Mesendoderm (in vitro differentiated cells): ENCODE results near the gene KEL.

Source experiments
- DNase-seq: peaks from one replicate; pipeline ENCODE4 v3.0.0; 2013
- H2AK5ac ChIP-seq: 2 replicates; pipeline ENCODE4 v1.6.1; 2013; ENCODE audit warnings: low read length, inconsistent platforms
- H2BK120ac ChIP-seq: 2 replicates; pipeline ENCODE4 v1.6.1; 2013; ENCODE audit warnings: low read depth, mild to moderate bottlenecking, low read length, moderate library complexity, mixed read lengths
- H2BK15ac ChIP-seq: replicated peaks from 2 replicates; pipeline ENCODE4 v1.6.1; 2013; ENCODE audit warnings: low read depth, mild to moderate bottlenecking, moderate library complexity
- H2BK5ac ChIP-seq: 2 replicates; pipeline ENCODE4 v1.6.1; 2013; ENCODE audit warnings: low read length, inconsistent platforms
- H3K18ac ChIP-seq: 2 replicates; pipeline ENCODE4 v1.6.1; 2013; ENCODE audit warnings: mild to moderate bottlenecking, low read length, mixed read lengths
- H3K23ac ChIP-seq: one replicate; pipeline ENCODE4 v1.6.1; 2013; ENCODE audit warnings: low read length
- H3K27ac ChIP-seq: 2 replicates; pipeline ENCODE4 v1.5.1; 2013; ENCODE audit warnings: low read depth, mild to moderate bottlenecking, inconsistent platforms, low read length, moderate library complexity
- H3K27me3 ChIP-seq: 2 replicates; pipeline ENCODE4 v1.6.1; 2013; ENCODE audit warnings: low read length, control low read depth, mild to moderate bottlenecking, inconsistent platforms; ENCODE audit not compliant: insufficient read depth, poor library complexity
- H3K36me3 ChIP-seq: 2 replicates; pipeline ENCODE4 v1.6.1; 2013; ENCODE audit warnings: low read length, inconsistent platforms; ENCODE audit not compliant: control insufficient read depth, insufficient read depth
- H3K4ac ChIP-seq: one replicate; pipeline ENCODE4 v1.6.1; 2013; ENCODE audit warnings: low read depth, mild to moderate bottlenecking, low read length, moderate library complexity
- H3K4me1 ChIP-seq: 2 replicates; pipeline ENCODE4 v1.6.1; 2013; ENCODE audit warnings: low read depth, low read length, inconsistent platforms; ENCODE audit not compliant: control insufficient read depth
- H3K4me2 ChIP-seq: 2 replicates; pipeline ENCODE4 v1.6.1; 2013; ENCODE audit warnings: low read length
- H3K4me3 ChIP-seq: 2 replicates; pipeline ENCODE4 v1.5.1; 2013; ENCODE audit warnings: mild to moderate bottlenecking, low read length
- H3K56ac ChIP-seq: one replicate; pipeline ENCODE4 v1.6.1; 2013; ENCODE audit warnings: low read length
- H3K79me1 ChIP-seq: 2 replicates; pipeline ENCODE4 v1.6.1; 2013; ENCODE audit warnings: low read length, inconsistent platforms
- H3K79me2 ChIP-seq: 2 replicates; pipeline ENCODE4 v1.6.1; 2013; ENCODE audit warnings: mild to moderate bottlenecking, low read length; ENCODE audit not compliant: control insufficient read depth, insufficient read depth
- H3K9ac ChIP-seq: 2 replicates; pipeline ENCODE4 v1.6.1; 2013; ENCODE audit warnings: low read length, inconsistent platforms
- H4K5ac ChIP-seq: one replicate; pipeline ENCODE4 v1.6.1; 2013; ENCODE audit warnings: low read length
- H4K8ac ChIP-seq: one replicate; pipeline ENCODE4 v1.6.1; 2013; ENCODE audit warnings: low read depth, mild to moderate bottlenecking, control low read depth, low read length, moderate library complexity
- WGBS: extraction: QIAGEN DNeasy Blood & Tissue Kit; methylation state at CpG from one replicate; pipeline ENCODE4 v1.1.7; 2013; ENCODE audit warnings: low lambda C conversion rate, missing lambda C conversion rate; ENCODE audit not compliant: insufficient coverage; ENCODE audit errors: extremely low coverage; 5-methylcytosine and 5-hydroxymethylcytosine counted together

KEL gene

DNA sequence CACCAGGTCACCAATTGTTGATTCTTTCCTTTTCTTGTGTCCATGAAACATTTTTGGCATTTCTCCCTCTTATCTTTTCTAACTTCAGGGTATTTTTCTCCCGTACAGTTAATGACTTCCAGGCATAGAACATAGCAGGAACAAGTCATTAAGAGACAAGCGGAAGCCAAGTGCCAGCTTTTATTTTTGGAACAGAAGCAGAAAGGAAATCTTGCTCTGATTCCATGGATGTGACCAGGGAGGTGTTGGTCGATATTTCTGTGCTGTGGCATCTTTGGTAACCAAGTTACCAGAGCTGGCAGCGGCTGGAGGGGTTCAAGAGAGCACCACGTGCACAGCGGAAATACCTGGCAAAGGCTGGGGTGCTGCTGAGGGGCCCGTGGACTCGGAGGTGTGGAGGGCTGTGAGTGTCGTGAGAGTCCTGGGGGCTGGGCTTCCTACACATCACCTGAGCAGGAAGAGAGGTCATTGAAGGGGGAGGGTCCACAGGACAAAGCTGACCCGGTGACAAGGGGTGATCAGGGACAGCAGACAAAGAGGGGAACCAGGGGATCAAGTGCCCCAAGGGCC, 21.1 kb downstream of the KEL start:
- Histone ChIP-seq H2BK5ac (no peak overlapping the region), H4K8ac (no peak overlapping the region), H3K79me1 (no peaks in the 10 kb centered on the region), H3K27ac (no peak overlapping the region), H3K4ac (no peak overlapping the region), H3K4me2 (no peak overlapping the region), H2AK5ac (no peak overlapping the region), H4K5ac (no peak overlapping the region), H2BK15ac (no peak overlapping the region), H3K23ac (no peak overlapping the region), H3K9ac (no peak overlapping the region), H3K36me3 (no peaks in the 10 kb centered on the region), H3K18ac (no peak overlapping the region), H3K27me3 (no peaks in the 10 kb centered on the region), H3K79me2 (no peaks in the 10 kb centered on the region), H3K4me3 (no peak overlapping the region), H3K4me1 (no peaks in the 10 kb centered on the region), H2BK120ac (no peak overlapping the region), H3K56ac (no peak overlapping the region)
- no peak for DNase-seq
- no CpG with 5 or more reads among the region's 10 CpGs for WGBS

GRCh38 chr7:142939226-142939910, 22.8 kb downstream of the KEL start, which contains the start of gene LLCFC1:
Gene LLCFC1, plus strand, starts transcription at chr7:142939484. Its CDS starts 138 bp downstream, at chr7:142939622.
- no CpG with 5 or more reads among the region's 10 CpGs for WGBS
- Histone ChIP-seq H3K18ac (no peak within 1 kb of the TSS), H3K4me1 (no peaks in the 10 kb centered on the region), H3K79me1 (no peaks in the 10 kb centered on the region), H4K5ac (no peak within 1 kb of the TSS), H3K4ac (no peak within 1 kb of the TSS), H2BK5ac (no peak within 1 kb of the TSS), H2BK15ac (no peak within 1 kb of the TSS), H3K23ac (peak within 1 kb of the TSS; percentile 74), H3K27me3 (no peaks in the 10 kb centered on the region), H3K4me2 (no peak within 1 kb of the TSS), H3K9ac (no peak within 1 kb of the TSS), H3K36me3 (no peaks in the 10 kb centered on the region), H3K27ac (no peak within 1 kb of the TSS), H3K79me2 (no peaks in the 10 kb centered on the region), H4K8ac (no peak within 1 kb of the TSS), H3K4me3 (no peak within 1 kb of the TSS), H2BK120ac (no peak within 1 kb of the TSS), H2AK5ac (no peak within 1 kb of the TSS), H3K56ac (no peak within 1 kb of the TSS)
- peak; percentile 86 for DNase-seq

DNA sequence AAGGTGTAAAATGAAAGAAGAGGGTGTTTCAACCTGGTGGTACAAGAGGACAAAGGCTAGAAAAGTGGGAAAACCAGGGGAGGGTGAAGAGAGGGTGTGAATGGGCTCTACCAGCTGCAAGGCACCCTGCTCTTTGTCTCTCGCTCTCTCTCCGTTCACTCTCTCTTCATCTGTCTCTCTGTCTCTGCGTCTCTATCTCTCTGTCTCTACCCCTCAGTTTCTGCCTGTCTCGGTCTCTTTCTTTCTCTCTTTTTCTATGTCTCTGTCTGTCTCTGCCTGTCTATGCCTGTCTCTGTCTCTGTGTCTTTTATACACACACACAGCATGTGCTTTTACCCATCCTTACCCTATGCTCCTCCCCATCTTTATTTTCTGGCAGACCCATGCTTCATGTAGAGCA, 23.6 kb downstream of the KEL start:
- no peak overlapping the region for H4K8ac ChIP-seq
- no peak overlapping the region for H2BK15ac ChIP-seq
- H3K4me3 ChIP-seq: no peak overlapping the region
- no peaks in the 10 kb centered on the region for H3K79me2 ChIP-seq
- H3K9ac ChIP-seq: no peak overlapping the region
- H2AK5ac ChIP-seq: no peak overlapping the region
- H3K4ac ChIP-seq: no peak overlapping the region
- H3K56ac ChIP-seq: no peak overlapping the region
- no peaks in the 10 kb centered on the region for H3K36me3 ChIP-seq
- no peak overlapping the region for H4K5ac ChIP-seq
- H3K4me1 ChIP-seq: no peaks in the 10 kb centered on the region
- no peak for DNase-seq
- WGBS: no CpG with 5 or more reads among the region's 4 CpGs
- H3K79me1 ChIP-seq: no peaks in the 10 kb centered on the region
- H3K27me3 ChIP-seq: no peaks in the 10 kb centered on the region
- H2BK120ac ChIP-seq: no peak overlapping the region
- H2BK5ac ChIP-seq: no peak overlapping the region
- H3K18ac ChIP-seq: no peak overlapping the region
- H3K27ac ChIP-seq: no peak overlapping the region
- H3K4me2 ChIP-seq: no peak overlapping the region
- no peak overlapping the region for H3K23ac ChIP-seq

DNA sequence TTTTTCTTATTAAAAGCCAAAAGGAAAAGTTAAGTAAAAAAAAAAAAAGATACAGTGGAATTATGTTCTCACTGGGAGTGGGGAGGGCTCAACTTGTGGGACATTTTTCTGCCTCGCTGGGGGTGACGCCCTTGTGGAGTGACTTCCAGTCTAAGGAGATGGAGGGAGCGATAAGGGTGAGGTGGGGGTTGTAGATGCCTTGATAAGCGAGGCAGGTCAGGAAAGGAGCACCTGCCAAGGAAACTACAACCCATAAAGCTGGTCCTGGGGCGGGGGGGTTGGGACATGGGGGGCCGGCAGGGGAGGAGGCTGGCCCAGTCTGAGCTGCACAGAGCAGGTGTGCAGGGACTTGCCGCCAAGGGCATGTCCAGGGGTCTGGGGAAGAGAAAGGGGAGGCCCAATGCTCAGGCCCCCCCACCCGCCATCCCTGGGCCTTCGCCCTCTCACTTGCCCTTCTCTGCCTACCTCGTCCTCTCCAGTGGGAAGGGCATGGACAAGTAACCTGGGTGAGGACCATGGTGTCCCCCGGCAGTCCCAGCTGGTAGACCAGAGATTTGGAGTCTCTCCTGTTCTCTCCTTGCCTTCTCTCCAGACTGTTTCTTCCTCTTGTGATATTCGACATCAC, 26.1 kb downstream of the KEL start:
- no peak overlapping the region for H4K5ac ChIP-seq
- H3K4me3 ChIP-seq: no peak overlapping the region
- WGBS: no CpG with 5 or more reads among the region's 12 CpGs
- no peak overlapping the region for H3K4ac ChIP-seq
- H2BK120ac ChIP-seq: no peak overlapping the region
- H2BK15ac ChIP-seq: no peak overlapping the region
- no peak overlapping the region for H3K23ac ChIP-seq
- H3K9ac ChIP-seq: no peak overlapping the region
- no peak overlapping the region for H3K4me2 ChIP-seq
- DNase-seq: no peak
- no peaks in the 10 kb centered on the region for H3K36me3 ChIP-seq
- no peak overlapping the region for H3K56ac ChIP-seq
- no peak overlapping the region for H3K27ac ChIP-seq
- H3K79me1 ChIP-seq: no peaks in the 10 kb centered on the region
- no peaks in the 10 kb centered on the region for H3K27me3 ChIP-seq
- H3K18ac ChIP-seq: no peak overlapping the region
- H3K4me1 ChIP-seq: no peaks in the 10 kb centered on the region
- no peaks in the 10 kb centered on the region for H3K79me2 ChIP-seq
- H2BK5ac ChIP-seq: no peak overlapping the region
- no peak overlapping the region for H2AK5ac ChIP-seq
- H4K8ac ChIP-seq: no peak overlapping the region

DNA sequence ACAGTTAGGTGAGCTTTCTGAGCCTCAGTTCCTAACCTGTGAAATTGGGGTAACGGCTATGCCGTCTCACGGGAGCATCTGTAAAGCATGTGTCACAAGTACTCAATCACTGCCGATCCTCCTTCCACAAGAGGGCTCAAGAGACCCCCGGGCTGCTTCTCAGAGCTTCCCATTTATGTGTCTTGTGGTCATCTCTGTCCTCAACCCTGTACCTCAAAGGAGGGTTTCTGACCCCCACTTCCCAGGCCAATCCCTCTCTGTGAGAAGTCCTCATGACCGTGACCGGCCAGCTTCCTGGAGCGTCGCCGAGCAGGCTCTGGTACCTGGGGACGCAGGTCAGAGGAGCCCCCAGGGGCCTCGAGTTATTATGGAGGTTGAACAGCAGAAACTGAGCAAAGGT, 28.1 kb downstream of the KEL start:
- no peak overlapping the region for H3K27ac ChIP-seq
- H3K4me3 ChIP-seq: no peak overlapping the region
- WGBS: no CpG with 5 or more reads among the region's 12 CpGs
- H2BK15ac ChIP-seq: no peak overlapping the region
- no peaks in the 10 kb centered on the region for H3K27me3 ChIP-seq
- H3K79me2 ChIP-seq: no peaks in the 10 kb centered on the region
- H4K8ac ChIP-seq: no peak overlapping the region
- no peak overlapping the region for H3K18ac ChIP-seq
- no peak for DNase-seq
- no peak overlapping the region for H2BK5ac ChIP-seq
- H3K4me2 ChIP-seq: no peak overlapping the region
- no peak overlapping the region for H3K9ac ChIP-seq
- no peak overlapping the region for H3K4ac ChIP-seq
- no peaks in the 10 kb centered on the region for H3K79me1 ChIP-seq
- H2AK5ac ChIP-seq: no peak overlapping the region
- no peak overlapping the region for H3K23ac ChIP-seq
- H3K4me1 ChIP-seq: no peaks in the 10 kb centered on the region
- no peak overlapping the region for H2BK120ac ChIP-seq
- no peak overlapping the region for H3K56ac ChIP-seq
- no peaks in the 10 kb centered on the region for H3K36me3 ChIP-seq
- no peak overlapping the region for H4K5ac ChIP-seq
